Left ventricle myocardium inferior (tissue), 1 donor: ENCODE results near the gene TTC4. TPM values are rescaled to one million over a fixed set of nuclear protein-coding genes. Genes with fewer than 3 reads are reported as not detected.

Experiments
- DNase-seq: peaks from one replicate; pipeline ENCODE4 v3.0.0-alpha.2; 2020
- H3K27ac ChIP-seq: fragments of 200-600 bp; replicated peaks from 2 replicates; pipeline ENCODE4 v1.8.0; 2021
- H3K27me3 ChIP-seq: fragments of 200-600 bp; 2 replicates; pipeline ENCODE4 v1.8.0; 2021; ENCODE audit warnings: low read depth
- H3K36me3 ChIP-seq: fragments of 200-600 bp; 2 replicates; pipeline ENCODE4 v1.8.0; 2021
- H3K4me1 ChIP-seq: fragments of 200-600 bp; 2 replicates; pipeline ENCODE4 v1.8.0; 2021
- H3K4me3 ChIP-seq: fragments of 200-600 bp; 2 replicates; pipeline ENCODE4 v1.8.0; 2021; ENCODE audit warnings: mild to moderate bottlenecking, moderate library complexity
- H3K9me3 ChIP-seq: fragments of 200-600 bp; replicated peaks from 2 replicates; pipeline ENCODE4 v1.8.0; 2021
- CTCF ChIP-seq: fragments of 200-600 bp; IDR thresholded peaks from 2 replicates; pipeline ENCODE4 v1.8.0; 2021; ENCODE audit warnings: antibody characterized with exemption, mild to moderate bottlenecking, borderline replicate concordance
- intact Hi-C: fragments of 100-400 bp; cut with micrococcal nuclease; formaldehyde crosslinking; loops from one replicate; pipeline ENCODE4 v1.11.0; 2022
- total RNA-seq: library from RNA; stranded (reverse); fragmentation: NEBNext Ultra II Directional; extraction: Animal tissue kit (Norgen Biotek cat#: 25700); gene quantifications from one replicate; pipeline ENCODE4 v1.2.1, GENCODE V29; 2021
- donor health status: DM: no; HTN: yes; CAD: no; lungs with severe emphysema.

The TTC4 gene
- total RNA-seq, 1 donor from 2014 or later: 16.1 TPM

DNA sequence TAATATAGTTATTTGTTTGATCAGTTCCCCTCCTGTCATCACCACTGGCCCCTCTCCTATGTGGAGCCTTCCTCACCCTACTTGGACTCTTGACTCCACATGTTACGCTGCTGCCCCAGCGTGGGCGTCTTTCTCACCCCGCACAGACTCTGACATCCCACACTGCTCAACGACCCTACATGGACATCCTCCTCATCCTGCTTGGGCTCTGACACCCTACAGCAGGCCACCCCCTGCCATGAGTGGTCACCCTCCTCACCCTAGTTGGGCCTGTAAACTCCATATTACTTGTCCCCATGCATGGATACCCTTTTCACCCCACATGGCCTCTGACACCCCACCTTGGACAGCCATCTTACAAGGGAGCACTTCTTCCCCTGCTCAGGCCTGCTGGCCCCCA lies 21.0 kb downstream of the TTC4 start:
- no peaks in the 10 kb centered on the region for H3K27me3 ChIP-seq
- H3K4me1 ChIP-seq: no peaks in the 10 kb centered on the region
- H3K27ac ChIP-seq: no peak overlapping the region
- no peak for TF ChIP-seq CTCF
- no peak overlapping the region for H3K4me3 ChIP-seq
- H3K36me3 ChIP-seq: peaks cover 95% of the 10 kb centered on the region
- DNase-seq: no peak
- intact Hi-C loops: no loop called here
- no peaks in the 10 kb centered on the region for H3K9me3 ChIP-seq

DNA sequence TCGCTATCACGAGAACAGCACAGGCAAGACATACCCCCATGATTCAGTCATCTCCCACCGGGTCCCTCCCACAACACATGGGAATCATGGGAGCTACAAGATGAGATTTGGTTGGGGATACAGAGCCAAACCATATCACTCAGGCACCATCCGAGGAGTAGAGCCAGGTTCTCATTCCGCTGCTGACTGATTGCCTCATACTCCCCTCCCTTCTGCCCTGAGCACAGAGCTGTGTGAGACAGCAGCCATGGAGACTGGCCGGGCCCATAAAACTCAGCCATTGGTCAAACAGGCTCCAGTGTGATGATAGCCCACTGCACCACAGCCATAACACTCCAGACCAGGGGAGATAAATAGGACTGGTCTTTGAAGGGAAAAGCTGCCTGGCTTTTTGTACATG lies 22.6 kb downstream of the TTC4 start:
- no peaks in the 10 kb centered on the region for H3K4me1 ChIP-seq
- H3K36me3 ChIP-seq: peaks cover 95% of the 10 kb centered on the region
- no peak overlapping the region for H3K27ac ChIP-seq
- intact Hi-C loops: no loop called here
- no peak for DNase-seq
- no peak overlapping the region for H3K4me3 ChIP-seq
- no peak for TF ChIP-seq CTCF
- H3K9me3 ChIP-seq: no peaks in the 10 kb centered on the region
- no peaks in the 10 kb centered on the region for H3K27me3 ChIP-seq

- H3K27ac ChIP-seq: no peak overlapping the region
Measured at GRCh38 chr1:54741531-54741930, 25.9 kb downstream of the TTC4 start.

GRCh38 chr1:54742282-54742681 lies 26.6 kb downstream of the TTC4 start:
- Histone ChIP-seq H3K9me3 (no peaks in the 10 kb centered on the region), H3K4me3 (no peak overlapping the region), H3K4me1 (no peaks in the 10 kb centered on the region), H3K36me3 (peaks cover 65% of the 10 kb centered on the region), H3K27me3 (no peaks in the 10 kb centered on the region), H3K27ac (peak overlapping the region; percentile 19)
- no peak for TF ChIP-seq CTCF
- intact Hi-C loops: no loop called here
- no peak for DNase-seq

More at GRCh38 chr1:54741531-54741930, 25.9 kb downstream of the TTC4 start:
- TF ChIP-seq CTCF: no peak
- no peak for DNase-seq
- Histone ChIP-seq H3K27me3 (no peaks in the 10 kb centered on the region), H3K9me3 (no peaks in the 10 kb centered on the region), H3K4me3 (no peak overlapping the region), H3K4me1 (no peaks in the 10 kb centered on the region), H3K36me3 (peaks cover 72% of the 10 kb centered on the region)
- intact Hi-C loops: no loop called here

GRCh38 chr1:54743416-54744226 lies 28.0 kb downstream of the TTC4 start:
- no peak for TF ChIP-seq CTCF
- DNase-seq: no peak
- Histone ChIP-seq H3K36me3 (peaks cover 51% of the 10 kb centered on the region), H3K9me3 (no peaks in the 10 kb centered on the region), H3K27ac (peak overlapping the region; percentile 19), H3K4me3 (no peak overlapping the region), H3K4me1 (no peaks in the 10 kb centered on the region), H3K27me3 (no peaks in the 10 kb centered on the region)
- intact Hi-C loops: no loop called here
